Vagina (tissue), 2 donors: ENCODE results near the gene BPIFB6.

Source experiments
- CTCF ChIP-seq, 3 experiments: fragments of 450-650 bp in 2 of 3; fragments of 200-600 bp in 1 of 3; sonication (generic) in 1 of 3; IDR thresholded peaks; one replicate each; pipeline ENCODE4 v1.5.1; 2017 to 2019; ENCODE audit warnings: antibody characterized with exemption in 3 of 3, mild to moderate bottlenecking in 2 of 3, moderate library complexity in 2 of 3
- POLR2A ChIP-seq, 2 donors: fragments of 450-650 bp; IDR thresholded peaks; one replicate each; pipeline ENCODE4 v1.6.1; 2017; ENCODE audit warnings: antibody characterized with exemption in 2 of 2, mild to moderate bottlenecking in 2 of 2, moderate library complexity in 2 of 2

- TF ChIP-seq POLR2A (IDR thresholded peaks at IDR 0.05), result no peak
- no peak for TF ChIP-seq CTCF (IDR thresholded peaks at IDR 0.05)
Measured at GRCh38 chr20:33024609-33025317, 6.7 kb upstream of the BPIFB6 start.
